T-helper 2 cell (primary cell): Measurements from ENCODE around the gene SLC35F3.
"Not testable (repeated sequence)": the region's sequence is repeated elsewhere in the genome, so short reads cannot be mapped to it uniquely, and the experiment has no call there.

Source experiments
- DNase-seq, 5 experiments: peaks; one replicate each; pipeline versions ENCODE4 v3.0.0 to v3.0.0-alpha.2; 2012 to 2022
- total RNA-seq, 2 donors: gene quantifications; one replicate each; lab custom pipeline; 2026; lab: John Stamatoyannopoulos, UW

The SLC35F3 gene
- 0.62 to 1.0 reads per million in 2 donors for total RNA-seq

DNA sequence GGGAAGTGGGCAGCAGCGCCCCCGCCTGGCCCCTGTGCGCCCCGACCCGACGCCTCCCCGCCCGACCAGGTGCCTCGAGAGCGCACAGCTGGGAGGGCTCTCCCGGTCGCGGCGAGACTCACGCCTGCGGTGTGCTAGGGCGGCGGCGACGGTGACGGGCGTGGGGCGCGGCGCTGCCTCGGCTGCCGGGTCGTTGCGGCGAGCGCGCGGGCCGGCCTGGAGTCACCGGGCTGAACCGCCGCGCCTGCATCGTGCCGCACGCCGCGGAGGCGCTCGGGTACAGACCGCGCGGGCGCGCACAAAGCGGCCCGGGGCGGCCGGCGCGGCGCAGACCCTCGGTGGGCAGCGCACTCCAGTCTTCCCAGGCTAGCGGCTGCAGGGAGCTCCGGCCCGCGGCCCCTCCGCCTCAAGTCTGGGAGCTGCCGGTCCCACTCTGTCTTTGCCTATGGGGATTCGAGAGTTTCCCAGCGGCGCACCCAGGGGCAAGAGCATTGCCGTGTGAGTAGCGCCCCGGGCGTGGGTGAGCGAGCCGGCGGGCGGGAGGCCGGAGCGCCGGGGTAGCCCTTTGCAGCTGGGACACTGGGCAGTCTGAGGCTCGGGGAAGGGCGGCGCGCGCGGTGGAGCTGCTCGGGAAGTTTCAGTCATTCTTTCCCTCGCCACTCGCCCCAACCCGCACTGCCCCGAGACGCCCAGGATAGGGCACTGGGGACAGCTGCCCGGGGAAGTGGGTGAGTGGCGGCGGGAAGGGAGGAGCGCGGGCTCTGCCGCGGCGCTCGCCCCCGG lies at the start of gene SLC35F3:
SLC35F3 (plus strand) TSS at position 44 of the 783 bp plus-strand sequence.
- peak in 1 of 5 experiments; percentile 53 for DNase-seq

DNA sequence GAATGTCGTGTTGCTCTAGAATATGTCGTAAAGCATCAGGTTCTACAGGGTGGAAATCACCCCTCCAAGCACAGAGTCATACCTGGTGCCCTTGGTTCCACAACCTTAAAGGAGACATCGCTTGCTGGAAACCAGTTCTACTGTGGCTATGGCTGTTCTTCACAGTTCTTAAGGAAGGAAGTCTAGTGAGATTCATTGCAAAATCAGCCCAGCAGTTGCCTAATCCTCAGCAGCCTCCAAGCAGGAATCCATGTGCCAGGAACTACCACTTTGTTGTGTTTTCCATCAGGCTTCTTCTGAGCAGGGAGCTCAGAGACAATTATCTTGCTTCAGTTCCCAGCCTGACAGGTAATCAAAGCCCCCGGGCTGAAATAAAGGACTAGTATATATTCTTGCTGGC lies 45.0 kb upstream of the SLC35F3 start:
- no peak for DNase-seq

- no peak for DNase-seq
Measured at GRCh38 chr1:233863901-233864545, 40.5 kb upstream of the SLC35F3 start.

DNA sequence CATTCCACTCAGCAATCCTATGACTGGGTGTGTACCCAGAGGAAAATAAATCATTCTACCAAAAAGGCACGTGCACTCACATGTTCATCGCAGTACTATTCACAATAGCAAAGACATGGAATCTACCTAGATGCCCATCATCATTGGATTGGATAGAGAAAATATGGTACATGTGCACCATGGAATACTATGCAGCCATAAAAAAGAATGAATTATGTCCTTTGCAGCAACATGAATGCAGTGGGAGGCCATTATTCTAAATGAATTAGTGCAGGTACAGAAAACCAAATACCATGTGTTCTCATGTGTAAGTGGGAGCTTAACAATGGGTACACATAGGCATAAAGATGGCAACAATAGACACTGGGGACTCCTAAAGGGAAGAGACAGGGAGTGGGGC lies 39.9 kb upstream of the SLC35F3 start:
- no peak for DNase-seq

DNA sequence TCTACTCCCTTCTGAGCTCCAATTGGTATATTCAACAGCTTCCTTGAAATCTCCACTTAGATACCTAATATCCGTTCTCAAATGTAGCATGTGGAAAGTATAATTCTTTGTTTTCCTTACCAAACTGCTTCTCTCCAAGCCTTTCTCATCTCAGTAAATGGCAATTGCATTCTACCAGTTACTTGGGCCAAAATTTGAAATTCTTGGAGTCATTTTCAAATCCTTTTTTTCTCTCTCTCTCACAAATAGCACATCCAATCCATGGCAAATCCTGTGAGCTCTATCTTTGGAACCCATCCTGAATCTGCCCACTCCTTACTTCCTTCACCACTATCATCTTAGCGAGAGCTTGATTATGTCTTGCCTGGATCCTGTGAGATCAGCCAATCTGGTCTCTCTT lies 39.3 kb upstream of the SLC35F3 start:
- no peak for DNase-seq

GRCh38 chr1:233865902-233866301 lies 38.6 kb upstream of the SLC35F3 start:
- no peak for DNase-seq

DNA sequence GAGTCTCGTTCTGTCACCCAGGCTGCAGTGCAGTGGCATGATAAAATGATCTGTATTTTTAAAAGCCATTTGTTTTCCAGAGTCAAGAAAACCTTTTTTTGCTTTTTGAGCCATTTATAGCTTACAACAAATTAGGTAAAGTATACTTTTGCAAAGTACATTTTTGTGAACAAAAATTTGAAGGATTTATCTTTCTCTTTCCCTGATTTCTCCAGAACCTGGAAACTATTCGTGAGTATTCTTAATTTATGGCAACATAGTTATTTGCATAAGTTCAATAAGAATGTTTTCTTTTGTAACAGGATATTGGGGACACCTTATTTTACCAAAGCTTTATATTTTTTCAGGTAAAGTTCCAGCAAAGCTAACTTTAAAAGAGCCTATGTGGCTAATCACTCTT lies 37.4 kb upstream of the SLC35F3 start:
- no peak for DNase-seq

- no peak for DNase-seq
Measured at GRCh38 chr1:233868461-233868860, 36.0 kb upstream of the SLC35F3 start.

- no peak for DNase-seq
Measured at GRCh38 chr1:233869680-233870079, 34.8 kb upstream of the SLC35F3 start.

DNA sequence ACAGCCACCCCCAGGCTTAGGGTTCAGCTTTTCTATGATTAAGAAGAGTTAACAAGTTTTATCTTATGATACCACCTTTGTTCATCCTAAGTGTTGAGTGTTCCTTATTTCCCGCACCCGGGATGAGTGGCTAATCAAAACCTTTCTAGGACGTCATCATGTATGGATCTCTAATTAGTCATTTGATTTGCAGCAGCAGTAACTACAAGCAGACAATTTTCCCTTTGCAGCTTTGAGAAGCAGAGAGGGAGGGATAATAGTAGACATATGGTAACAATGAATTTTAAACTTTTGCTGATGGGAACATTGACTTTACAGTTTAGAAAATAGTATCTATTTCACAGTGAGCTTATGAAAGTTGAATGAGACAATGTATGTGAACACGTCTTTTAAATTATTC lies 30.8 kb upstream of the SLC35F3 start:
- DNase-seq = no peak

DNA sequence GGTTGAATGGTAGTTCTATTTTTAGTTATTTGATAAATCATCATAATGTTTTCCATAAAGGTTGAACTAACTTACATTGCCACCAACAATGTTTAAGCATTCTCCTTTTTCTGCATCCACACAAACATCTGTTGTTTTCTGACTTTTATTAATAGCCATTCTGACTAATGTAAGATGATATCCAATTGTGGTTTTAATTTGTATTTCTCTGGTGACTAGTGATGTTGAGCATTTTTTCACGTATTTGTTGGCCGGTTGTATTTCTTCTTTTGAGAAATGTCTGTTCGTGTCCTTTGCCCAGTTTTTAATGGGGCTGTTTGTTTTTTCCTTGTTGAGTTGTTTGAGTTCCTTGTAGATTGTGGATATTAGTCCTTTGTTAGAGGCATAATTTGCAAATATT lies 24.6 kb upstream of the SLC35F3 start:
- no peak for DNase-seq

DNA sequence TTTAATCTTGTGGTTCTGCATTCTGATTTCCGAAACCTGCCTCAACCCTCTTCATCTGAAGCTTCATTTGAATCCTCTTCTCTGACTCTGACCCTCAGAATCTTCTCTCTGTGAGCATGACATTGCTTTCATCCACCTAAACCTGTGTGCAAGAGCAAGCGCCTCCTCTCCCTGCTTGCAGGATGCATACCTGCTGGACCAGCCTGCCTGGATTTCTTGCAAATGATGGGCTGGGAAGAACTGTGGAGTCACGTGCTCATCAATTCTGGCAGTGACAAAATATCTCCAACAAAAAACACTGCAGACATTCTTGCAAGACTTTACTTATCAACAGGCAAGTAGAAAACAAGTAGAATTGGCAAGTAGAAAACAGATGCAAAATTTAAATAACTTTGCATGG lies 20.8 kb upstream of the SLC35F3 start:
- DNase-seq = no peak

- no peak for DNase-seq
Measured at GRCh38 chr1:233884461-233885151, 19.9 kb upstream of the SLC35F3 start.

- no peak for DNase-seq
Measured at GRCh38 chr1:233885196-233885920, 19.1 kb upstream of the SLC35F3 start.

DNA sequence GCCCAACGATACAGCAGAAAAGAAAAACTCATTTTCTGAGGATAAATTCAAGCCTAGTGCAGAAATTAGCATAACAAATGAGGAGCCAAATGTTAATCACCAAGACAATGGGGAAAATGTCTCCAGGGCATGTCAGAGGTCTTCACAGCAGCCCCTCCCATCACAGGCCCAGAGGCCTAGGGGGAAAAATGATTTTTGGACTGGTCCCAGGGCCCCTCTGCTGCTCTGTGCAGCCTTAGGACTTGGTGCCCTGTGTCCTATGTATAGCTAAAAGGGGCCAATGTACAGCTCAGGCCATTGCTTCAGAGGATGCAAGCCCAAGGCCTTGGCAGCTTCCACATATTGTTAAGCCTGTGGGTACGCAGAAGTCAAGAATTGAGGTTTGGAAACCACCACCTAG lies 13.3 kb upstream of the SLC35F3 start:
- DNase-seq = not testable (repeated sequence)

GRCh38 chr1:233897325-233898162 lies 6.9 kb upstream of the SLC35F3 start:
- peak in 1 of 5 experiments; percentile 58 for DNase-seq

DNA sequence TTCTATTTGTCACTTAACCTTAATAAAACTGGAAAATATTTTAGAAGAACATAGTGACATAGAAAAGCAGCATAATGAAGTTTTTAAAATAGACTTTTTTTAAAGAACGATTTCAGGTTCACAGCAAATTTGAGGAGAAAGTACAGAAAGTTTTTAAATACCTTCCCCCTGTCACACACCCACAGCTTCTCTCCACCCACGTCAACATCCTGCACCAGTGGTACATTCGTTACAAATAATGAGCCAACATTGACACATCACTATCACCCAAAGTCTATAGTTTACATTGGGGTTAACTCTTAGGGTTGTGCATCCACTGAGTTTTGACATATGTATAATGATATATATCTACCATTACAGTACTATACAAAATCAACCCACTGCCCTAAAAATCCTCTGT lies 3.0 kb upstream of the SLC35F3 start:
- DNase-seq = no peak

DNA sequence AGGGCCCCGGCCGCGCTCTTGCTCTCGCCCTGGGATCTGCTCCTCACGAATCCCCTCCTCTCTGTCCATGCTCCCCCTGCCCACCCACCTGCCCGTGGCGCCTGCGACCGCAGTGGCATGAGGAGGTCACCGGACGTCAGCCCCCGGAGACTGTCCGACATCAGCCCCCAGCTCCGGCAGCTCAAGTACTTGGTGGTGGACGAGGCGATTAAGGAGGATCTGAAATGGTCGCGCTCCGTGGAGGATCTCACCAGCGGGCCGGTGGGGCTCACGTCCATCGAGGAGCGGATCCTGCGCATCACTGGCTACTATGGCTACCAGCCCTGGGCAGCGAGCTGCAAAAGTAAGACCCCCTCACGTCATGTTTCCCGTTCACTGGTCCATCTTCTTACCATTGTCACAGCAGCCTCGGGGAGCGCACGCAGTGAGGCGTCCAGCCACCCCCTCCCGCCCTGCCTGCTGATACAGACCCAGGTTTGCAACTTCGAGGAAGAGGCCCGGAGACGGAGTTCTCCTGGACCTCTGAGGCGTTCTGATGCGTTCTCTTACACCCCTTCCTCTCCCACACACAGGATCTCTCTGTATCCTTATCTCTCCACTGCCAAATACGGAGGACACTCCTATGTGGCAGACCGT lies 1.1 kb downstream of the SLC35F3 start:
- DNase-seq = no peak

GRCh38 chr1:233907151-233907550 lies 2.7 kb downstream of the SLC35F3 start:
- no peak for DNase-seq

- no peak for DNase-seq
Measured at GRCh38 chr1:233908092-233908491, 3.6 kb downstream of the SLC35F3 start.

GRCh38 chr1:233909195-233909594 lies 4.7 kb downstream of the SLC35F3 start:
- no peak for DNase-seq

GRCh38 chr1:233912447-233912846 lies 8.0 kb downstream of the SLC35F3 start:
- no peak for DNase-seq
